ENCODE measurements around the gene GRIK3.

GRCh38 chr1:36781098-36781497 is 253.2 kb downstream of the GRIK3 start:
- TF ChIP-seq CTCF (conservative IDR thresholded peaks at IDR 0.05 in 1 of 2, IDR thresholded peaks at IDR 0.05 in 1 of 2; ENCODE audit: extremely low read depth in 1 of 2, insufficient read depth in 1 of 2, low read depth in 1 of 2, low read length in 2 of 2) (no peak), EZH2 (IDR thresholded peaks at IDR 0.05; ENCODE audit: borderline replicate concordance, low read length) (no peak)
